Gastroesophageal sphincter (tissue), 3 donors: ENCODE results near the gene BNIP5.

Experiments
- CTCF ChIP-seq, 4 experiments: fragments of 200-600 bp in 2 of 4; fragments of 450-650 bp in 2 of 4; sonication (generic) in 1 of 4; IDR thresholded peaks; one replicate each; pipeline ENCODE4 v1.5.1; 2017 to 2019; ENCODE audit warnings: antibody characterized with exemption in 4 of 4, mild to moderate bottlenecking in 2 of 4, moderate library complexity in 2 of 4
- POLR2A ChIP-seq, 2 donors: fragments of 450-650 bp; IDR thresholded peaks; one replicate each; pipeline ENCODE4 v1.6.1; 2017; ENCODE audit warnings: antibody characterized with exemption in 2 of 2, mild to moderate bottlenecking in 2 of 2, moderate library complexity in 1 of 2
- POLR2AphosphoS5 ChIP-seq: sonication (generic); formaldehyde crosslinking; IDR thresholded peaks from one replicate; pipeline ENCODE4 v1.6.1; 2017; ENCODE audit warnings: antibody characterized with exemption

- TF ChIP-seq POLR2AphosphoS5 (no peak), CTCF (IDR thresholded peaks at IDR 0.05) (no peak), POLR2A (IDR thresholded peaks at IDR 0.05) (no peak)
These were observed 59.8 kb downstream of the BNIP5 start for GRCh38 chr6:36276581-36277536.
